Measurements from ENCODE around the gene POFUT1. TPM values are rescaled to one million over a fixed set of nuclear protein-coding genes. Genes with fewer than 3 reads are reported as not detected.

The POFUT1 gene
- total RNA-seq, 4 donors from 2014 or later: 13.8 to 96.1 (median 49.6) TPM

- in situ Hi-C loops (cut with MboI; ENCODE audit: low pct_ligation_motif_present in 1 of 4, low pct_unique_long_range_greater_than_20kb in 1 of 4, low sequenced_read_pairs in 3 of 4): no loop called here
- no peak for TF ChIP-seq POLR2AphosphoS5 (IDR thresholded peaks at IDR 0.05)
- TF ChIP-seq CTCF (IDR thresholded peaks at IDR 0.05): no peak
- TF ChIP-seq EP300 (IDR thresholded peaks at IDR 0.05; ENCODE audit: low read depth): no peak
- no peak for TF ChIP-seq POLR2A (IDR thresholded peaks at IDR 0.05)
- Histone ChIP-seq H3K27ac (no peak overlapping the region), H3K36me3 (peaks cover 0 to 52% (median 16%) of the 10 kb centered on the region in 4 donors), H3K27me3 (no peaks in the 10 kb centered on the region), H3K4me3 (no peak overlapping the region), H3K4me1 (peaks cover 0 to 4% (median 0%) of the 10 kb centered on the region in 4 donors), H3K9me3 (no peaks in the 10 kb centered on the region)
- intact Hi-C loops (cut with DNase I; ENCODE audit: low total_unique reads): no loop called here
- no peak for DNase-seq
- 94% methylated on average over 5 of the region's 5 CpGs; no CpG with 5 or more reads in 1 of the 2 donors for WGBS, 2 donors (ENCODE audit: low coverage in 1 of 2)
Observed at GRCh38 chr20:32160341-32160740, 47.3 kb upstream of the POFUT1 start.

GRCh38 chr20:32162351-32162750 lies 45.3 kb upstream of the POFUT1 start:
- in situ Hi-C loops (cut with MboI; ENCODE audit: low pct_ligation_motif_present in 1 of 4, low pct_unique_long_range_greater_than_20kb in 1 of 4, low sequenced_read_pairs in 3 of 4) (no loop called here), intact Hi-C loops (cut with DNase I; ENCODE audit: low total_unique reads) (no loop called here)
- Histone ChIP-seq H3K27ac (no peak overlapping the region), H3K36me3 (peaks cover 0 to 59% (median 24%) of the 10 kb centered on the region in 4 donors), H3K4me1 (no peaks in the 10 kb centered on the region), H3K27me3 (no peaks in the 10 kb centered on the region), H3K9me3 (no peaks in the 10 kb centered on the region), H3K4me3 (no peak overlapping the region)
- TF ChIP-seq CTCF (IDR thresholded peaks at IDR 0.05) (no peak), POLR2A (IDR thresholded peaks at IDR 0.05) (no peak), POLR2AphosphoS5 (IDR thresholded peaks at IDR 0.05) (no peak), EP300 (IDR thresholded peaks at IDR 0.05; ENCODE audit: low read depth) (no peak)
- WGBS, 2 donors (ENCODE audit: low coverage in 1 of 2): 47% methylated on average over 3 of the region's 3 CpGs; no CpG with 5 or more reads in 1 of the 2 donors
- no peak for DNase-seq

- no peaks in the 10 kb centered on the region for H3K4me1 ChIP-seq
- peaks cover 0 to 46% (median 19%) of the 10 kb centered on the region in 4 donors for H3K36me3 ChIP-seq
- H3K4me3 ChIP-seq: no peak overlapping the region
- WGBS, 2 donors (ENCODE audit: low coverage in 1 of 2): 82 to 96% methylated on average over 4 to 5 of the region's 5 CpGs
- no peaks in the 10 kb centered on the region for H3K27me3 ChIP-seq
- in situ Hi-C loops (cut with MboI; ENCODE audit: low pct_ligation_motif_present in 1 of 4, low pct_unique_long_range_greater_than_20kb in 1 of 4, low sequenced_read_pairs in 3 of 4) (no loop called here), intact Hi-C loops (cut with DNase I; ENCODE audit: low total_unique reads) (no loop called here)
- no peak overlapping the region for H3K27ac ChIP-seq
- no peak for DNase-seq
- no peak for TF ChIP-seq POLR2A (IDR thresholded peaks at IDR 0.05)
- TF ChIP-seq CTCF (IDR thresholded peaks at IDR 0.05): no peak
- no peak for TF ChIP-seq POLR2AphosphoS5 (IDR thresholded peaks at IDR 0.05)
- TF ChIP-seq EP300 (IDR thresholded peaks at IDR 0.05; ENCODE audit: low read depth): no peak
- no peaks in the 10 kb centered on the region for H3K9me3 ChIP-seq
Observed at GRCh38 chr20:32163951-32164350, 43.7 kb upstream of the POFUT1 start.

GRCh38 chr20:32164984-32165735 lies 42.5 kb upstream of the POFUT1 start:
- intact Hi-C loops (cut with DNase I; ENCODE audit: low total_unique reads): no loop called here
- TF ChIP-seq POLR2AphosphoS5 (IDR thresholded peaks at IDR 0.05): no peak
- TF ChIP-seq CTCF (IDR thresholded peaks at IDR 0.05): no peak
- no peak for TF ChIP-seq EP300 (IDR thresholded peaks at IDR 0.05; ENCODE audit: low read depth)
- no peak for TF ChIP-seq POLR2A (IDR thresholded peaks at IDR 0.05)
- WGBS, 2 donors (ENCODE audit: low coverage in 1 of 2): 89 to 90% methylated on average over 2 to 21 of the region's 21 CpGs
- no peaks in the 10 kb centered on the region for H3K4me1 ChIP-seq
- in situ Hi-C loops (cut with MboI; ENCODE audit: low pct_ligation_motif_present in 1 of 4, low pct_unique_long_range_greater_than_20kb in 1 of 4, low sequenced_read_pairs in 3 of 4): no loop called here
- no peak for DNase-seq
- H3K4me3 ChIP-seq: no peak overlapping the region
- no peaks in the 10 kb centered on the region for H3K9me3 ChIP-seq
- no peak overlapping the region for H3K27ac ChIP-seq
- peaks cover 0 to 39% (median 17%) of the 10 kb centered on the region in 4 donors for H3K36me3 ChIP-seq
- H3K27me3 ChIP-seq: no peaks in the 10 kb centered on the region

All from transverse colon (tissue), 4 donors.